Measurements from ENCODE around the gene PPP2R5B.
"Not testable (repeated sequence)": the region's sequence is repeated elsewhere in the genome, so short reads cannot be mapped to it uniquely, and the experiment has no call there.

Gene PPP2R5B

DNA sequence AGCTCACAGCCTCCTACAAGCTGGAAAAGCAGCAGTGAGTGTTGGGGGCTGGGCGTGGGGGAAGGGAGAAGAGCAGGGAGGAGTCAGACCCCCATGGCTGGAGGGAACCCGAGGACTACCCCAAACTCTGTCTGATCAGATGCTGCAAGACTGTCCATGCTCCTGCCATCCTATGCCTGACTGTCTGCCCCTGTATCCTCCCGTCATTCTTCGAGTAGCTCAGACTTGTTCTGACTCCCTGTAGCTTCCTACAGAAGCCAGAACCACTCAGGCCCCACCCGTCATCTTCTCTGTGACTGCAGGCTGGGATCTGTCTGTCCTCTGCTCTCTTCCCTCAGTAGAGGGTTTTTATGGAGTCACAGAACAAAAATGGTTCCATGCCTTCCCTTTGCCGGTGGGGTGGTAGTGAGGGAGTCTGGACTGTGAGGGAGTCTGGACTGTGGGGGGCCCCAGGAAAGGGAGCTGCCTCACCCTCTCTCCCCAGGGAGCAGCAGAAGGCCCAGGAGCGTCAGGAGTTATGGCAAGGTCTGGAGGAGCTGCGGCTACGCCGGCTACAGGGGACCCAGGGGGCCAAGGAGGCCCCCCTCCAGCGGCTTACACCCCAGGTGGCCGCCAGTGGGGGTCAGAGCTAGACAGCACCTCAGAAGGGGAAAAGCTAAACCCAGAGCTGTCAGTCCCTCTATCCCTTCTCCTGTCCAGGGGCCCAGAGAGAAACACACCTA, 8.9 kb downstream of the PPP2R5B start:
- DNase-seq = no peak

DNA sequence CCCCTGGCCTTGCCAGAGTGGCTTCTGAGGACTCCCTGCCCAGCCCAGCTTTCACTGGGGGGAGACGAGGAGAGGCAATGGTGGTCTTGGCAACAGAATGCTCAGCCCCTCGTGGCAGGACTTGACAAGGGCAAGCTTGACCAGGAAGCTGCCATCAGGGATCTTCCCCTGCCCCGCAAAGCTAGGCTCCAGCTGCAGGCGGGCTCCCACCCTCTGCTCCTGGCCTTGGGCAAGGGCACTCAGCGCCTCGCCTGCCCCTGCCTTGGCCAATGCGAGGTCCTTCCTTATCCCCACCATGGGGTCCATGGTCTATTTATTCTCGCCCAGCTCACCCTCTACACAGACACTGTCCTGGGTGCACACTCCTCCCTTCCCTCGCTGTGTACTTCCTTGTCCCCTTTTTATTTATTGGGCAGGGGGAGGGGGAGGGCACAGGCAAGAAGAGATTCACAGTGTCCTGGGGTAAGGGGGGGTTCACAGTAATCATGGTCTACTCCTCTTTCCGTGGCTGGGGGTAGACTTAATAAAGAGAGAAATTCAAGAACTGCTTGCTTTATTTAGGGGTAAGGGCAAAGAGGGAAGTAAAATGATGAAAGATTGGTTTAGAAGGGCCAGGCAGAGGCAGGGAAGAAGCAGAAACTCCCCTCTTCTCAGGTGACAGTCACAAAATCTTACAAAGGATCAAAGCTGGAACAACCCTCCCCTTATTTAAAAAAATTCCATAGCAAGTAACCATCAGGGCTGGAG, 9.6 kb downstream of the PPP2R5B start:
- no peak for DNase-seq

DNA sequence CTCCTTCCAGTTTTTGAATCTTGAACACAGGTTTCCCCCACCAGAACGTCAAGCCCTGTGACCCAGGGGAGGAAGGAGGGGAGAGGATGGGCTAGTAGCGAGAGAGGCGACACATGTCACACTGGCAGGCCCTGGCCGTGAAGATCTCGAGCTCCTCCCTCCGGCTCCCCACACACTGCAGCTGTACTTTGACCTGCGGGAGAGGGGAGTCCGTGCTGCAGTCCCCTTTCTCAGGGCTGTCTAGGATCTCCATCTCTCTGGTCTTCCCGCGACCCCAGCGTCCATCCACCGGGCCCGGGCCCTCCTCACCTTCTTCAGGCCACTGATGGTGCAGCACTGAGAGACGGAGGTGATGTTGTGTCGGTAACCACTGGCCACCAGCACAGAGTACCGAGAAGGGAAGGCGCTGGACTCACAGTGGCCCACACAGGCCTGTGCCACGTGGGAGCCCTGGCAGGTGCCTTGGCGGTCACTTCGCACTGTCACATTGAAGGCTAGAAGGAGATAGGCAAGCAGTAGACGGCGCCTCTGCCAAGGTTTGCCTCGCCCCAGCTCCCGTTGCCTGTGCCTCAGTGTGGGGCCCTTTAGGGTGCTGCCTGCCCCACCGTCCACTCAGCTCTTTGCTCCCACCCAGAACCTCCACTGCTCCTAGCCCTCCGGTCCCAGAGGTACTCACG, 10.3 kb downstream of the PPP2R5B start:
- no peak for DNase-seq

DNA sequence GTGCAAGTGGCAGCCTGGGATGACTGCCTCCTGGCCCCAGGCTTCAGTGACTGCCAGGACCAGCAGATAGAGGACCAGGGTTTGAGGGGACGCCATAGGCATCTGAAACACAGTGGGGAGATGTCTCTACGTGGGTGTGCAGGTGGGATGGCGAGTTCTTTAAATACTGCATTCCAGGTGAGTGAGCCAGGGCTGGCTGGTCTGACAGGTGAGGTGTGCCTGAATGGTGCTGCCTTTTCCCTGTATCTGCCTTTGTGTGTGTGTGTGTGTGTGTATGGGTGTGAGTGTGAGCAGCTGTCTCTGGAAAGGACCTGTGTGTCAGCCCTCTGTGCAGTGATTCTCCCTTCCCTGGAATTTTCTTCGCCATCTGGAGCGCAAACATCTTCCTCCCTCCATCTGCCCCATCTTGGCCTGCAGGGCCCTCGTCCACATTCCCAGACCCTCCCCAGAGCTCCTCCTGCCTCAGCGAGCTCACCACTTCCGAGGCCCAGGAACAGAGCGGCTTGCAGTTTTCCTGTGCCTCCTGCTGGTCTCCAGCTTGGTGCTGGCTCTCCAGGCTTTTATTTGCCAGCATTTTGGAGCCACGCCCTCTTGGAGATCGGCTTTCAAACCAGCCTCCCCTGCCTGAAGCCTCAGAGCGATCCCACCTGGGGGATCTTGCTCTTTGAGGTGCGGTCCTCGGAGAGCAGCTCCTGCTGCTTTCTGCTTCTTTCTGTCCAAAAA, 11.0 kb downstream of the PPP2R5B start, which contains the start of gene GPHA2:
Gene GPHA2, minus strand, starts transcription at position 535 of the 723 bp plus-strand sequence. Its CDS starts 433 bp downstream, at position 102.
- DNase-seq = peak; percentile 64

DNA sequence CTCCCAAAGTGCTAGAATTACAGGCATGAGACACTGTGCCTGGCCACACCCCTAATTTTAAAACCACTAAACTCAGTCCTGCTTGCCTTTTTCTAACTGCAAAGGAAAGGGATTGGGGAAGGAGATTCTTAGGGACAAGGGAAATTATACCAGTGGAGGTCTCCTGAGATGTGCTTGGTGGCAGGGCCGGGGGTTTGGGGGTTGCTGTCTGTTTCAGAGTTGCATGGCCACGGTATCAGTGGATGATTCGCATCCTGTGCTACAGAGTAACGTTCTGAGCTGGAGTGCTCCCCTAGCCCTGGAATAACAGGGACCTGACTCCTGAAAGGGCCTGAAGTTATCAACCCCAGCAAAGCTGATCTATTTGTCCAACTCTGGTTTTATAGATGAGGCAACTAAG, 12.1 kb downstream of the PPP2R5B start:
- DNase-seq = no peak

DNA sequence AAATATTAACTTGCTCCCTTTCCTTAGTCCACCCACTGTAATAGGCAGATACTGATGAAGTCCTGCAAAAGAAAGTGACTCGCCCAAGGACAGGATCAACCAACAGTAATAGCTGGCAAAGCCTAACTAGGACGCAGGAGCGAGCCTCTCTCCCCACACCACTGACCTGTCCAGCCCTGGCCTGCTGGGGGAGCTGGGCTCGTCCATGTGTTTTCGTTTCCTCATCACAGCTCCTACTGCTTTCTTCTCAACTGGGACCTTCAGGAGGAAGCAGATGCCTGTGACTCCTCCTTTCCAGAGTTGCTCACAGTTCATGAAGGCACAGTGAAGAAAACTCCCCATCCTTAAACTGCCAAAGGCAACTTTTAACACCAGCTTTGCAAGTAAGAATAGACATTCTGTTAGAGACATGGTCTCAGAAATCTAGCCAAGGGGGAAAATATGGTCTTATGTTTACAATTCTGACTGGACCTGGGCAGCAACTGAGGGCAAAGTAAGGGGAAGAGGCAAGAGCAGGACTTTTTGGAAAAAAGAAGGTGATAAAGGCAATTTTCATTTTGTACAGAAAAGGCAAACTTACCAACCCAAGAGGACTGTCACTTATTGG, 22.8 kb downstream of the PPP2R5B start:
- no peak for DNase-seq

DNA sequence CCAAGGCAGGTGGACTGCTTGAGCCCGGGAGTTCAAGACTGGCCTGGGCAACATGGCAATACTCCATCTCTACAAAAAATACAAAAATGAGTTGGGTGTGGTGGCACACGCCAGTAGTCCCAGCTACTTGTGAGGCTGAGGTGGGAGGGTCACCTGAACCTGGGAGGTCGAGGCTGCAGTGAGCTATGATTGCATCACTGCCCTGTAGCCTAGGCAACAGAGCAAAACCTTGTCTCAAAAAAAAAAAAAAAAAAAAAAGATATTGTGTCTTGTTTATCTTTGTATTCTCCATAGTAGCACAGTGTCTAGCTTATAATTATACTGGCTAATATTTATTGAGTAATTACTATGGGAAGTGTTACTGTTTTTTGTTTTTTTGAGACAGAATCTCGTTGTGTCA, 27.0 kb downstream of the PPP2R5B start:
- peak; percentile 33 for DNase-seq

DNA sequence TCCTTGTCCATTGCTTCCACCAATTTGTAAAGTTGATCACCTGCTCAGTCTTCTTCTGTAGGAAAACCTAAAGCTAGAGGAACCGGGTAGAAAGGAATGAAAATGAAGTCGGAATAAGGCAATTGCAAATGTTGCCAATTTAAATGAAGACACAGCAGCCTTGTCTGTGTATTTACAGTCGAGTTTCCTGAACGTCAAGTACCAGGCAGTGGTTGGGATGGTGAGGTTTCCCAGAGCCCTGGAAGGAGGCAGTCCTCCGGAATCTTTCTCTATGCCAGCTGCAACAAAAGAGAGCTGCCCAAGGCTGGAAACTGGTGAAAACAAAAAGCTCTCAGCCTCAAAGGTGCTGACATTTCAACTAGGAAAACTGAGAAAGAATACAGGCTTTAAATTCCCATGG, 29.7 kb downstream of the PPP2R5B start:
- DNase-seq = no peak

DNA sequence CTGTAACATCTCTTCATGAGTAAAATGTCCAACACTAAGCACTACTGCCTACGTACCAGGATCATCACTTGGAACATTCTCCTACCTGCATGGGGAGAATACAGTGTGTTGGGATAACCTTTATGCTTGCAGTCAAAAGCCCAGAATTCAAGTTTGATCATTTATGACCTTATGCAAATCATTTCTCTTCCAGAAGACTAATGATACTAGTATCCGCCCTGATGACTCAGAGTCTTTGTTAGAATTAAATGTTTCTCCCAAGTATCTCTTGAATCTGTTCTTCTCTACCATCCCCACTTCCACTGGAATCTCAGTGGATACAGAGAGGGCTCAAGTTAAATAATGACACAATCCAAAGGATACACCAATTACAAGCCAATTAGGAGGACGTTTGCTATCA, 35.0 kb downstream of the PPP2R5B start:
- no peak for DNase-seq

DNA sequence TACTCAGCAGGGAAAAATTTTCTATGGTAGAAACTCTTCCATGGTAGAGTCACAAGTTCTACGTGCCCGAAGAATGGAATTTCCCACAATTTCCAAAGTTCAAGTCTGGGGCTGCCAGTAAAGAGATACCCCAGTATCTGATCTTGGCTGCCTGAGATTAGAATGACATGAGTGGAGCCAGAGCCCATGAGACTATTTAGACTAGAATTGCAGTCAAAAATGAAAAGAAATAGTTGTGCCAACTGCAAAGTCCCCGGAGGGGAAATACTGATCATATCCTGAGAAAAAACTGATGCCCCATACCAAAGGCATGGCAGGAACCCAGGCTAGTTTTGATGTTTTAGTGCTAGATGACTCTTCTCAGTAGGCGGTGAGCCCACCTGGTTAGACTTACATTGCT, 36.2 kb downstream of the PPP2R5B start:
- DNase-seq = no peak

DNA sequence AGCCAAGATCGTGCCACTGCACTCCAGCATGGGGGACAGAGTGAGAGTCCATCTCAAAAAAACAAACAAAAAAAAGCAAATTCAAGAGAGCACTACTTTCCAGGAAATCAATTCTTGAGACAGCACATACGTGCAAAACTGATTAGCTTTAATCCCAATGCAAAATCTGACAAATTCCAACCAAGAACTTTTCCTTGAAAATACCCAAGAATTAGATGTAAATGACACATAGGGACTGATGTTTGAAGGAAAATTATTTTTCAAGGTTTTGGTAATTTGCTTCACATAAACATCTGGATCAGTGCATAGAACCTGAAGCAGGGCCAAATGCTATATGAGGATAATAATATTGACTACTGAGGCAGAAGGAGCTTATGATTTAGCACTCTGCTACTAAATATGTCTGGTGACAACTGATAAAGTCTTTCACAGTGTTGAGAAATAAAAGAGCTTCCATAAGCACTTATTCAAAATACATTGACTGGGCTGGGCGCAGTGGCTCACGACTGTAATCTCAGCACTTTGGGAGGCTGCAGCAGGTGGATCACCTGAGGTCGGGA, 38.7 kb downstream of the PPP2R5B start:
- no peak for DNase-seq

DNA sequence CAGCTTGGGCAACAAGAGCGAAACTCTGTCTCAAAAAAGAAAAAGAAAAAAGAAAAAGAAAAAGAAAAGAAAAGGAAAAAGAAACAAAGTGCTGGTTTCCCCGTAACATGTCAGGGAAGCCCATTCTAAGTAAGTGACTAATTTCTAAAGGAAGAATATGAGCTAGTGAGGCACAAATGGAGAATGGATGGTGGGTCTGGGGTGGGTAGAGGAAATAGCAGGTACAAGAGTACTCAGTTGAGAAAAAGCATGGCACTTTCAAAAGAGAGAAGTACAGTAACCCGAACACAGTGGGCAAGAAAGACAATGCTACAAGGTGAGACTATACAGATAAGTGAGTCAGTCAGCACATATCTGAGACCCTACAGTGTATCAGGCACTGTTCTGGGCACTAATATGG, 42.9 kb downstream of the PPP2R5B start:
- DNase-seq = no peak

DNA sequence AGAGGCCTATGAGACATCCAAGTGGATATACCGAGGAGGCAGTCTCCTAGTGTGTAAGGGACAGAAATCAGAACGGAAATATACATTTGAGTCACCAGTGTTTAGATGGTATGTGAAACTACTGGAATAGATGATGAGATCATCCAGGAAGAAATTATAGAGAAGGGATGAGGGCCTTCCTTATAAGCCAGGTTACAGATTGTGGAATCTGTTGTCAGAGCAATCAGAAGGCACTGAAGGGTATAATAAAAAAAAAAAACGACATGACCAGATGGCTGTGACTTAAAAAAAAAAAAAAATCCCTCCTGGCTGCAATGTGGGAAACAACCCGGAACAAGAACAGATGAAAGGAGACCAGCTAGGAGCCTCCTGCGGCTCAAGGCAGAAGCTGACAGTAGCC, 44.7 kb downstream of the PPP2R5B start:
- DNase-seq = peak; percentile 15

DNA sequence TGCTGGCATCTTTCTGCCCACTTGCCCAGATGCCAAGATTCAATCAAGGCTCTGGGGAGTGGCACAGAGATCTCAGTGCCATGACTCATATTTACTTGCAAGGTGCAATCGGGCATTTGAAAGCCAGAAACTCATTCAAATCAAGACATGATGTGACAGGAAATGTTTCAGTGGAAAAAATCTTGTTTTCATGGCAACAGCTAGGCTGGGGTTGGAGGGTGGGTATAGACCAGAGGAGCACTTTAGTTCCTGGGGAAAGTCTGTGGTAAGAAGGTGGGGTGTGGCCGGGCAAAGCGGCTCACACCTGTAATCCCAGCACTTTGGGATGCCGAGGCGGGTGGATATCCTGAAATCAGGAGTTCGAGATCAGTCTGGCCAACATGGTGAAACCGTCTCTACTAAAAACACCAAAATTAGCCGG, 46.3 kb downstream of the PPP2R5B start:
- no peak for DNase-seq

DNA sequence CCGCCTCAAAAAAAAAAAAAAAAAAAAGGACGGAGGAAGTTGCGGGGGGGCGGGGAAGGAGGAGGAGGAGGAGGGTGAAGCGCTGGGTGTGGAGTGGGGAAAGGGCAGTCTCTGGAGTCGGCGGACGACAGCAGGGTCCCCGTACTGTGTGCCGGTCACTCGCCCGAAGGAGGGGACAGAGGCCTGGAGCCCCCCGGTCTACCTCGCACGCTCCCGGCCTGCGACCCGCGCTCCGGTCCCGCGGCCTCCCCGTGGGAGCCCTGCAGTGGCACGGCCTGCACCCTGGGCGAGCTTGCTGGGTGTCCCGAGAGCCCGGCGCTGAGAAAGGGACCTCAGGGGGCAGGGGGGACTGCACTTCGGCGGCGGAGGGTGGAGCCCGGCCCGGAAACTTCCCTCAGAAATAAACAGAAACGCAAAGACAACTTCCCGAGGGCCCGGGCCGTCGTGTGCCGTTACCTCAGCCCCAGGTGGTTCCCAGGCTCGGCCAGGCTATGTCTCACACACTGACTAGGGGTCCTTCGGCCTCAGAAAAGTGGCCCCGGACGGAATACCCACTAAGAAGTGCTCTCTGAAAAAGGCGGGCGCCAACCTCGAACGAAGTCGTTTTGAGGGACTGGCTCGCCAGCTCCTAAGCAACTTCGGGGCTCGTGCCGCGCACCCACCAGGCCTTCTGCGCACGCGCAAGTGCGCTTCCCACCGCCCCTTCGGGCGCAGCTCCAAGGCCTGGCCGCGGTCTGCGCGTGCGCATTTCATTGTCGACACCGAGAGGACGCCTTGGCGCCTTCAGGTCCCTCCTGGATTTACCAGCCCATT, 47.1 kb downstream of the PPP2R5B start, which contains the start of gene MAJIN:
Gene MAJIN, minus strand, starts transcription at position 688 of the 813 bp plus-strand sequence. CDS start 12,703 bp downstream, outside the sequence.
- no peak for DNase-seq

DNA sequence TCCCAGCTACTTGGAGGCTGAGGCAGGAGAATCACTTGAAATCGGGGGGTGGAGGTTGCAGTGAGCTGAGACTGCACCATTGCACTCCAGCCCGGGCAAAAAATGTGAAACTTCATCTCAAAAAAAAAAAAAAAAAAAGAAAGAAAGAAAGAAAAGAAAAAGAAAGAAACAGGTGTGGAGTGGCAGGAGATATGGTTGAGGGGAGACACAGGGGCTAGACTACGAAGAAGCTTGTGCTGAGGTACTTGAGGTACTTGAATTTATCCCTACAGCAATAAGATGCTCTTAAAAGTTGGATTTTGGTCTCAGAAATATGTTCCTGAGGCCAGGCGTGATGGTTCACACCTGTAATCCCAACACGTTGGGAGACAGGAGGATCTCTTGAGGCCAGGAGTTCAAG, 49.6 kb downstream of the PPP2R5B start:
- DNase-seq = no peak

DNA sequence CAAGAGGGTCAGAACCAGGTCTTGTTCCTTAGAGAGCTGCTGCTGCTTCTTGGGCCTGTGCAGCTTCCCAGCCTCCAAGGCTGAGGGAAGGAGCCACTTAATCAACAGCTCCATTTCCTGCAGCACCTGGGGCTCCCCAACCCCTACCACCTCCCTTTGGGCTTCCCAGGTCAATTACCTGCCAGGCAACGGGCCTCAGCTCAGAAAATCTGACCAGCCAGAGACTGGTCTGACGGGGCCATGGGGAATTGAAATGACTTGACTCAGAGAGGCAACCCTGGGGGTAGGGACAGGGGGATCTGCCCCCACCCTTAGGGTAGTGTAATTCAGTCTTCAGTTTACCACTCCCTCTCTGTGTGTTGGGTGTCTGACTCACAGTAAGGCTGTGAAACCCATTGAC, 52.2 kb downstream of the PPP2R5B start:
- no peak for DNase-seq

DNA sequence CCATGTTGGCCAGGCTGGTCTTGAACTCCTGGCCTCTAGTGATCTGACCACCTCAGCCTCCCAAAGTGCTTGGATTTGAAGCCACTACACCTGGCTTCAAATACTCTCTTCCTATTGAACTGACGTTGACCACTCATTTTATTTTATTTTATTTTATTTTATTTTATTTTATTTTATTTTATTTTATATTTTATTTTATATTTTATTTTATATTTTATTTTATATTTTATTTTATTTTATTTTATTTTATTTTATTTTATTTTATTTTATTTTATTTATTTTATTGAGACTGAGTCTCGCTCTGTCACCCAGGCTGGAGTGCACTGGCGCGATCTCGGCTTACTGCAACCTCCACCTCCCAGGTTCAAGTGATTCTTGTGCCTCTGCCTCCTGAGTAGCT, 58.9 kb downstream of the PPP2R5B start:
- not testable (repeated sequence) for DNase-seq
